Skeletal muscle tissue (tissue), 4 donors: ENCODE measurements around the gene LHX2. TPM values are rescaled to one million over a fixed set of nuclear protein-coding genes. Genes with fewer than 3 reads are reported as not detected.

ENCODE experiments used
- H3K27ac ChIP-seq: one replicate; pipeline ENCODE4 v1.7.0; 2013; ENCODE audit warnings: mild to moderate bottlenecking, low read depth, low read length, inconsistent platforms
- H3K27me3 ChIP-seq, 3 donors: one replicate each; pipeline ENCODE4 v1.7.0; 2013; ENCODE audit warnings: low read length in 3 of 3; ENCODE audit not compliant: control insufficient read depth in 3 of 3, insufficient read depth in 3 of 3
- H3K36me3 ChIP-seq, 3 donors: one replicate each; pipeline ENCODE4 v1.7.0; 2013; ENCODE audit warnings: low read length in 3 of 3; ENCODE audit not compliant: control insufficient read depth in 3 of 3, insufficient read depth in 3 of 3
- H3K4me1 ChIP-seq, 3 donors: one replicate each; pipeline ENCODE4 v1.7.0; 2013; ENCODE audit warnings: low read length in 3 of 3, mild to moderate bottlenecking in 3 of 3; ENCODE audit not compliant: control insufficient read depth in 3 of 3, insufficient read depth in 3 of 3
- H3K4me3 ChIP-seq, 3 donors: one replicate each; pipeline ENCODE4 v1.7.0; 2013; ENCODE audit warnings: low read length in 3 of 3
- H3K9ac ChIP-seq, 3 donors: one replicate each; pipeline ENCODE4 v1.7.0; 2013; ENCODE audit warnings: low read length in 3 of 3, mild to moderate bottlenecking in 3 of 3, moderate library complexity in 2 of 3, low read depth in 1 of 3
- H3K9me3 ChIP-seq, 3 donors: one replicate each; pipeline ENCODE4 v1.7.0; 2013; ENCODE audit warnings: low read length in 3 of 3; ENCODE audit not compliant: control insufficient read depth in 3 of 3
- total RNA-seq: library from RNA; depleted of rRNA; stranded (reverse); fragments of >200 nt; gene quantifications from one replicate; pipeline ENCODE4 v1.2.3, GENCODE V29; 2014
- donor health status: Osteomylitis.

The LHX2 gene
- total RNA-seq, 1 donor from 2014 or later: under 0.01 TPM

DNA sequence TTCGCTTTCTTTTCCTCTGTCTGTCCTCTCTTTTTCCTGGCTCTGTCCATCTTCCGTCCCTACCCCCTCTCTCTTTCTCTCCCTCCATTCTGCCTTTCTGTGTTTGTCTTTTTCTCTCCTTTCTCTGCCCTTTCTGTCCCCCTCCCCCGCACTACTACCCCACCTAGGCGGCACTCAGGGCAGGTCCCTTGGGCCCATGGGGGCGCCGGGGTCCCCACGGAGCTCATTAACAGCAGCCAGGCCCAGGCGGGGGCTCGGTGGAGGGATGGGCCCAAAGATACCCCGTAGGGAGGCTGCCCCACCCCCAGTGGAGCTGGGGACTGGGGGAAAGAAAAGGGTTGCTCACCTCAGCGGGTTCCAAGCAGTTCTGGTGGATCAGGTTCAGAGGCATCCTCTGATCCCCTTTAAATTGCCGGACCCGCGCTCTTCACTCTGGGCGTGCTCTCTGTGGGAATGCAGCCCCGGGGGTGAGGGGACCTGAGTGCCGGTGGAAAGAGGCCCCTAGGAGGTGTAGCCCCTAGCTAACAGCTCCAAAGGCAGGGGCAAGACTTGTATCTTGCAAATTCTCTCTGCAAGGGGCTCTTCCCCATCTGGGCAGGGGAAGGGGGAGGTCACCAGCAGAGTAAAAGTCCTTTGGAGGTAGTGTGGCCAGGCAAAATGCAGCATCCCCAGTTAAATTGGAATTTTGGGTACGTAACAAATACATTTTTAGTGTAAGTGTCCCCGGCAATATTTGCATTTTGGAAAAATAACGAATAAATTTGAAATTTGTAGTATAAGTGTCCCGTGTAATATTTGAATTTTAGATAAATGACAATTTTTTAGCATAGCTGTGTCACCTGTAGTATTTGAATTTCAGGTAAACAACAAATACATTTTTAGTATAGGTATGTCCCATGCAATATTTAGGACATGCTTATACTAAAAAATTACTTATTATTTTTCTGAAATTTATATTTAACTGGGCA is 7.4 kb downstream of the LHX2 start:
- Histone ChIP-seq H3K9ac (no peak overlapping the region), H3K4me3 (no peak overlapping the region), H3K27ac (no peak overlapping the region), H3K27me3 (peaks cover 79 to 83% (median 80%) of the 10 kb centered on the region in 3 donors), H3K4me1 (peaks cover 0 to 6% (median 0%) of the 10 kb centered on the region in 3 donors), H3K36me3 (no peaks in the 10 kb centered on the region), H3K9me3 (no peaks in the 10 kb centered on the region)

DNA sequence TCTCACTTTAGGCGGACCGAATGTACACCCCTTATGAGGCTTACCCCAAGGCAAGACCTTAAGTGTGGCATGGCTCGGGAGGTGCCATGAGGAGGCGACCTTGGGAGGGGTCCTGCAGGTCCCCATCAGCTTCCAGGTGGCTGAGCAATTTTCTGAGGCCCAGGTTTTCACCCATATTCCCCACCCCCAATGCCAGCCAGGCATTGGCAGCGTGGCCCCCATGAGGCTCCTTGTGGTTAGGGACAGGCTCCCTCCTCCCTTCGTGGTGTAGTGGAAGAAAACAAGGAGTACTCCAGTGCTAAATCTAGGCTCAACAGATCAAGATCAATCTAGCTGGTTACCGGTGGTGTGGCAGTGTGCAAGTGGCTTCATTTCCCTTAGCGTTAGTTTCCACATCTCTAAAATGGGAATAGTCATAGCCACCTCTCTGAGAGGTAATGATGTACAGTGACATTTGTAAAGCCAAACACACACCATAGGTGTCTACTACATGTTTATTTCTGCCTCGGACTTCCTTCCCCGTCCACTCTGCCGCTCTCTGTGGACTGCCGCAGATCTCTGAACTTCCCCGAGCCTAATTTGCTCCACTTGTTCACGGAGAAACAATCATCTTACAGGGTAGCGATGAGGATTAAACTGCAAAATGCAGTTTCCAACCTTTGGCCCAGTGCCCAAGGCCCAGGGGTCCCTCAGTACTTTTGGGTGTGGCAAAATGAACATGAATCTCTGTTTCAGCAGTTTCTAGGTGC is 8.4 kb downstream of the LHX2 start:
- Histone ChIP-seq H3K27ac (no peak overlapping the region), H3K36me3 (no peaks in the 10 kb centered on the region), H3K4me1 (peaks cover 0 to 6% (median 0%) of the 10 kb centered on the region in 3 donors), H3K27me3 (peaks cover 78 to 84% (median 80%) of the 10 kb centered on the region in 3 donors), H3K9me3 (no peaks in the 10 kb centered on the region), H3K4me3 (no peak overlapping the region), H3K9ac (no peak overlapping the region)

- H3K9ac ChIP-seq: no peak overlapping the region
- no peak overlapping the region for H3K27ac ChIP-seq
- H3K36me3 ChIP-seq: no peaks in the 10 kb centered on the region
- peaks cover 0 to 6% (median 0%) of the 10 kb centered on the region in 3 donors for H3K4me1 ChIP-seq
- no peak overlapping the region for H3K4me3 ChIP-seq
- no peaks in the 10 kb centered on the region for H3K9me3 ChIP-seq
- peaks cover 73 to 76% (median 73%) of the 10 kb centered on the region in 3 donors for H3K27me3 ChIP-seq
Observed at GRCh38 chr9:124020520-124021384, 9.2 kb downstream of the LHX2 start.

GRCh38 chr9:124021385-124021769 is 9.8 kb downstream of the LHX2 start:
- H3K27ac ChIP-seq: no peak overlapping the region
- no peak overlapping the region for H3K4me3 ChIP-seq
- peaks cover 70 to 72% (median 70%) of the 10 kb centered on the region in 3 donors for H3K27me3 ChIP-seq
- peaks cover 0 to 6% (median 0%) of the 10 kb centered on the region in 3 donors for H3K4me1 ChIP-seq
- H3K9ac ChIP-seq: no peak overlapping the region
- no peaks in the 10 kb centered on the region for H3K9me3 ChIP-seq
- no peaks in the 10 kb centered on the region for H3K36me3 ChIP-seq

DNA sequence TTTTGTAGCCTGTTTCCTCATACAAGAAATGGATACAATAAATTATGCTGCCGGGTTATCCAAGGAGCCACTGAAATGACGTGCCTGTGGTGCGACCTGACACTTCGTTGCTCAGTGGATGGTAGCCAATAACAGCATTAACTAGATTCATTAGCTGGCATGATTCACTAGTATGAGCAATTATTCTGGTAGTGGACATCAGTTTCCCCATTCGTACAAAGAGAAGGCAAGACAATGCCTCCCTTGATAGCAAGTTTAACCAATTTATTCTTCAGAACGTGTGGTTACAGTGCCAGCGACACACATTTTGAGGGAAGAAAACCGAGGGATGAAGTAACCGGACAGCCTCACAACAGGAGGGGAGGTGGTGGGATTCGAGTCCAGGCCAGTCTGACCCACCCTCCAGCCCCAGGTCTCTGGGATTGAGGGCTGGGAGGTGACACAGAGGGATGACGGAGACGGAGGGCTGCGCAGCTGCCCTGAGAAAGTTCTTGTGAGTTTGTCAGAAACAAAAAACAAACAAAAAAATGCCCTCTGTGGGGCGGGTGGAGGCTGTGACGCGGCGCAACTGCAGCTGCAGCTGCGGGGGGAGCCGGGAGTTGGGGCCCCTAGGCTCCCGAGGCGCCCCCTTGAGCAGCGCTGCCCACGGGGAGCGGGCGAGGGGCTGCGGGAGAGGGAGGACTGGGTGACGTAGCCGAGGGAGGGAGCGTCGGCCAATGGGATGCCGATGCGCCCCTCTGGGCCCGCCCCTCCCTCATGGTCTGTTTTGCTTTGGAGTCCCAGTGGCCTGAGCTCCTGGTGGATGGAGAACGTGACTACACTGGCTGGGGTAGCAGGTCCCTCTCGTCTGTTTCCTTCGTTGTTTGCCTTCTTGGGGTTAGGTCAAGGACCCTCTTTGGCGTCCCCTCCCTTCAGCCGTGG is 10.9 kb downstream of the LHX2 start:
- H3K27me3 ChIP-seq: peaks cover 59 to 62% (median 61%) of the 10 kb centered on the region in 3 donors
- no peaks in the 10 kb centered on the region for H3K36me3 ChIP-seq
- no peak overlapping the region for H3K9ac ChIP-seq
- peaks cover 0 to 1% (median 0%) of the 10 kb centered on the region in 3 donors for H3K4me1 ChIP-seq
- no peak overlapping the region for H3K27ac ChIP-seq
- H3K4me3 ChIP-seq: no peak overlapping the region
- no peaks in the 10 kb centered on the region for H3K9me3 ChIP-seq

DNA sequence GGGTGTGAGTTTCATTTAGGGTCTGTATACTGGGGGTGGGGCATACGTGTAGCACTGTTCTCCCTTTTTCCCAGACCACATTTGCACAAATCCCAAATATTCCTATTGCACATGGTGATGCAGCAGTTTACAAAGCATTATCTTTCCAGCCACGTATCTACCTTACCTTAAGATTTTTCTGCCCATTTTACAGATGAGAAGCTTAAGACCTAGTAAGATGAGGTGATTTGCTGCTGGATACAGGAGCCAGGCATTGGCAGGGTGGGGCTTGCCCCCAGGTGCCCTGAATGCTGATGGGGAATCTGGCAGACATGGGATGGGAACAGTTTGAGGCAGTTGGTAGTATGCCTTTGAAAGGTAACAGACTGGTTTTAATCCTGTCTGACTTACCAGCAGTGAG is 12.5 kb downstream of the LHX2 start:
- Histone ChIP-seq H3K9ac (no peak overlapping the region), H3K4me1 (no peaks in the 10 kb centered on the region), H3K4me3 (no peak overlapping the region), H3K36me3 (no peaks in the 10 kb centered on the region), H3K27me3 (peaks cover 46 to 49% (median 47%) of the 10 kb centered on the region in 3 donors), H3K9me3 (no peaks in the 10 kb centered on the region), H3K27ac (no peak overlapping the region)

GRCh38 chr9:124029617-124030016 is 18.0 kb downstream of the LHX2 start:
- H3K9ac ChIP-seq: no peak overlapping the region
- H3K27ac ChIP-seq: no peak overlapping the region
- no peaks in the 10 kb centered on the region for H3K9me3 ChIP-seq
- H3K36me3 ChIP-seq: no peaks in the 10 kb centered on the region
- H3K4me1 ChIP-seq: no peaks in the 10 kb centered on the region
- H3K27me3 ChIP-seq: peaks cover 18 to 27% (median 19%) of the 10 kb centered on the region in 3 donors
- H3K4me3 ChIP-seq: no peak overlapping the region

GRCh38 chr9:124030969-124031451 is 19.4 kb downstream of the LHX2 start:
- H3K9ac ChIP-seq: no peak overlapping the region
- no peaks in the 10 kb centered on the region for H3K4me1 ChIP-seq
- H3K9me3 ChIP-seq: no peaks in the 10 kb centered on the region
- no peak overlapping the region for H3K27ac ChIP-seq
- H3K36me3 ChIP-seq: no peaks in the 10 kb centered on the region
- H3K27me3 ChIP-seq: peaks cover 20 to 25% (median 22%) of the 10 kb centered on the region in 3 donors
- H3K4me3 ChIP-seq: peak overlapping the region in 2 of 3 donors; percentile 31 to 38
